HUDEP-2 (cell line): Measurements from ENCODE around the gene AQP11.
"Not testable (repeated sequence)": the region's sequence is repeated elsewhere in the genome, so short reads cannot be mapped to it uniquely, and the experiment has no call there.

Experiments
- DNase-seq, 76 experiments: peaks; one replicate each; lab custom pipeline; 2025; ENCODE audit not compliant: unreplicated experiment in 76 of 76; lab: John Stamatoyannopoulos, UW

AQP11 gene, protein sequence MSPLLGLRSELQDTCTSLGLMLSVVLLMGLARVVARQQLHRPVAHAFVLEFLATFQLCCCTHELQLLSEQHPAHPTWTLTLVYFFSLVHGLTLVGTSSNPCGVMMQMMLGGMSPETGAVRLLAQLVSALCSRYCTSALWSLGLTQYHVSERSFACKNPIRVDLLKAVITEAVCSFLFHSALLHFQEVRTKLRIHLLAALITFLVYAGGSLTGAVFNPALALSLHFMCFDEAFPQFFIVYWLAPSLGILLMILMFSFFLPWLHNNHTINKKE

DNA sequence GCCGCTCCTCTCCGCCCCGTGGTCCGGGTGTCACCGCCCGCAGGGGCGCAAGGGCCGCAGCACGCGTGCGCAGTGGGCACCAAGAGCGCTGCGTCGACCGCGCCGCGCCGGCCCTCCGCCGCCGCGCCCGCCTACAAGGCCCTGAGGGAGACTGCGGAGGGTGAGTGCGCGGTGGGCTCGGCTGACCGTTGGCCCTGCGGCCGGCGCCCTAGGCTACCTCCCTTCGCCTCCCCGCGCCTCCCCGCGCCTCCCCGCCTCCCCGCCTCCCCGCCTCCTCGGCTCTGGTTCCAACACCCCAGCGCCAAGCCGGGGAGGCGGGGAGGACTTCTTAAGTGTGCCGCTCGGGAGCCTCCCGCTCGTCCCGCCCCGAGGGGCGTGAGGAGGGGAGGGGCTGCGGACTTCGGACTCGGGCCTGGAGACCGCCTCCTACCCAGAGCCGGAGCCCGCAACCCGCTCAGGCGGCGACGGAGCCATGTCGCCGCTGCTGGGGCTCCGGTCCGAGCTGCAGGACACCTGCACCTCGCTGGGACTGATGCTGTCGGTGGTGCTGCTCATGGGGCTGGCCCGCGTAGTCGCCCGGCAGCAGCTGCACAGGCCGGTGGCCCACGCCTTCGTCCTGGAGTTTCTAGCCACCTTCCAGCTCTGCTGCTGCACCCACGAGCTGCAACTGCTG, at the start of gene AQP11:
TSS of gene AQP11 (plus strand) at position 433 of the 673 bp plus-strand sequence. CDS start at position 473, 40 bp downstream.
- peak in 72 of 76 experiments; percentile 19 to 84 (median 68) for DNase-seq

DNA sequence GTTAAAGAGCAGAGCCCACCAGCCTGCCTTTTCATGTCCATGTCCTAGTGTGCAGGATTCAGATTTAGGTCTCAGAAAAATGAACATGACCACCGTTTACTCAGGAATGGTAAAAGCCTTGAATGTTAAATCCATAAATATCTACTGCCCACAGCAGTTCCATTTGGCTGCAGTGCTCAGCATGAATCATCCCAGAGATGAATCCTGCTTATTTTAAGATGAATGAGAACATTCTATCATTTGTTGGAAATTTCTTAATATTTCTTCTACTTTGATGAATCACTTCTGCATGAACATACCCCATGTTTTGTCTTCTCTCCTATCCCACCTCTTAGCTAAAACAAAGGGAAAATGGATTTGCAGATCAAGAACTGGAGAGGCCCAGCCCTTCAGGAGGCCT, 47.5 kb upstream of the AQP11 start:
- DNase-seq: no peak

DNA sequence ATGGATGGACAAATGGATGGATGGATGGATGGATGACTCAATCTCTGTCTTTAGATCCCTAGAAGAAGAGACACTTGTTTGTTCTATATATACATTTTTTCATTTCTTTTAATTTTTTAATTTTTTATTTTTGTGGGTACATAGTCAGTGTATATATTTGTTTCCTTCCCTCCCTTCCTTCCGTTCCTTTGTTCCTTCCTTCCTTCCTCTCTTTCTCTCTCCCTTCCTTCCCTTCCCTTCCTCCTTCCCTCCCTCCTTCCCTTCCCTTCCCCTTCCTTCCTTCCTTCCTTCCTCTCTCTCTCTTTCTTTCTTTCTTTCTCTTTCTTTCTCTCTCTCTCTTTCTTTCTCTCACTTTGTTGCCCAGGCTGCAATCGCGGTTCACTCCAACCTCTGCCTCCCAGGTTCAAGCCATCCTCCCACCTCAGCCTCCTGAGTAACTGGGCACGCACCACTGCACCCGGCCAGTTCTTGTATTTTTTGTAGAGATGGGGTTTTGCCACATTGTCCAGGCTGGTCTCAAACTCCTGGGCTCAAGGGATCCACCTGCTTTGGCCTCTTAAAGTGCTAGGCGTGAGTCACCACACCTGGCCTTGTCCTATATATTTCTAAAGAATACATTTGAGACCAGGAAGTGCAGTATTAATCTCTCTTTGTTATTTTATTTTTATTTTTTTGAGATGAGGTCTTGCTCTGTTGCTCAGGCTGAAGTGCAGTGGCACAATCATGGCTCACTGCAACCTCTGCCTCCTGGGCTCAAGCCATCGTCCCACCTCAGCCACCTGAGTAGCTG, 42.5 kb upstream of the AQP11 start:
- DNase-seq: no peak

DNA sequence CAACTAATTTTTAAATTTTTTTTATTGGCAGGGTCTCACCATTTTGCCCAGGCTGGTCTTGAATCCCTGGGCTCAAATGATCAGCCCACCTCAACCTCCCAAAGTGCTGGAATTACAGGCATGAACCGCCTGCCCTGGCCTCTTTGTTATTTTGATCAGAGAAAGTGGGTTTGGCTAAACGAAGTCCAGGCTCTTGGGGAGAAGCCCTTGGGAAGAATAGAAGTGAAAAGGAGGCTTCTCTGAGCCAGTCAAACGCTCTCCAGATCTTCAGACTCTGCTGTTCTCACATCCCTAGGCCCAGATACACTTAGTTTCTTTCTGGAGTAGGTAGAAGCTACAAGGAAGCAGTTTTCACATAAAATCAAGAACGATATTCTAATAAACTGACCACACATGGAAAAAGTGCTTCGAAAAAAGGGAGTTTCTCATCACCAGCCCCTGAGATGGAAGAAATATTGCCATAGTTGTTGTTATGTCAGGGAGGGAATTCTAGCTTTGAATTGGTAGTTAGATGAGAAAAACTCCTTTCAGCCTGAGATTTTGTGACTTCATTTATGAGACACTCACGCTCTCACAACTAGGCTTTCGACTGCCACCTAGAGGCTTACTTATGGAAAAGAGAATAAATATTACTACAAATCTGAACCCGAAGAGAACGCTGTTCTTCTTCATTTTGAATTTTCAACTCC, 41.7 kb upstream of the AQP11 start:
- peak in 32 of 76 experiments; percentile 7 to 69 (median 32) for DNase-seq

DNA sequence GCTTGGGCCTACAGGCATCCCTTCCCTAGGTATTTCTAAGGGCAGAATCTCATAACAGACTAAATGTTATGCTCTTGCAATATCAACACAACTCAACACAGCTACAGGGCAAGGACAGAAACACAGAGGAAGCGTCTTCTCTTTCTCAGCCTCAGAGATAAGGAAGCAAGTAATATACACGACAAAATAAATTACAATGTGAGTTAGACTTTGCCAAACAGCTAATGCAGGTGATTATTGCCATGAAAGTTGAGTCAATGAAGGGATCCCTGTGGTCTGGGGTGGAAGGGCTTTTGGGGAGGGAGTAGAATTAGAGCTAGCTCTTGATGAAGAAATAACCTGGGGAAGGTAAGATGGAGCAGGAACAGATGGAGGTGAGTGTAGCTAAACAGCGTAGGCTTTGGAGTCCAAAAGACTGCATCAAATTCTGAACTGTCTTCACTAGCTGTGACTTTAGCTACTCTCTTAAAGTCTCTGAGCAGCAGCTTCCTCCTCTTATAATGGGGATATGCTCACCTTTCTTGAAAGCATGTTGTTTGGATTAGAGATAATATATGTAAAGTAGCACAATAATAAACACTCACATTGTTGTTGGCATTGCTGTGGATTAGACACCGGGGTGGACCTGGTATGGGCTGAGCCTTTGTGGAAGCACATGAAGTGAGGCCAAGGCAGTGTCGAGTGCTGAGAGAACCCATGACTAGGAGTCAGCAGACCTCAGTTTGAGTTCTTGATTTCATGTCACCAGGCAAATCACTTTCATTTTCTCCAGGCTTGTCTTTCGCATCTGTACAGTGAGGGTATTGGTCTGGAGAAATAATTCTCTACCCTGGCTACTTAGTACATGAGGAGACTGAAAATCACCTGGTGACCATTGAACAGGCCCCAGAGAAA, 41.0 kb upstream of the AQP11 start:
- DNase-seq: no peak

DNA sequence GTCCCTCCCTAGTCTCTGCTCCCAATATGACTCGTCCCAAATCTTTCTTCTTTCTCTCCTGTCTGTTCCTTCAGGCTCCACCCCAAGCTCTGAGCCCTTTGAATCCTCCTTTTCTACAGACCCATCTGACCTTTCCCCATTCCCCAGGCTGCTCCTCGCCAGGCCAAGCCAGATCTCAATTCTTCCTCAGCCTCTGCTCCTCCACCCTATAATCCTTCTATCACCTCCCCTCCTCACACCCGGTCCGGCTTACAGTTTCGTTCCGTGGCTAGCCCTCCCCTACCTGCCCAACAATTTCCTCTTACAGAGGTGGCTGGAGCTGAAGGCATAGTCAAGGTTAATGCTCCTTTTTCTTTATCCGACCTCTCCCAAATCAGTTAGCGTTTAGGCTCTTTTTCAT, 38.3 kb upstream of the AQP11 start:
- not testable (repeated sequence) for DNase-seq

DNA sequence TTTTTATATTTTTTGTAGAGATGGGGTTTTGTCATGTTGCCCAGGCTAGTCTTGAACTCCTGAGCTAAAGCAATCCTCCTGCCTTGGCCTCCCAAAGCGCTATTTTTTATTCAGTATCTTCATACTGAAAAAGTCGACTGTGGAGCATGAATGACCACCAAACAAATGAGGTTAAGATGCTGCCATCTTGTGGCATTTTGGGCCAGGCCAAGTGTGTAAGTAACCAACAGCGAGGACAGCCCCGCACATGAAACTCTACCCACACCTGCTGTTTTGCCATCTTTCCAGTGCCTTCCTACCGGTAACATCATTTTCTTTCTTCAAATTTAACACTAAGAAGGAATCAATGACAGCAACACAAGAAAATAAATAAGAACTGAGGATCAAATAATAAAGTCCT, 32.2 kb upstream of the AQP11 start:
- peak in 15 of 76 experiments; percentile 2 to 22 (median 7) for DNase-seq

DNA sequence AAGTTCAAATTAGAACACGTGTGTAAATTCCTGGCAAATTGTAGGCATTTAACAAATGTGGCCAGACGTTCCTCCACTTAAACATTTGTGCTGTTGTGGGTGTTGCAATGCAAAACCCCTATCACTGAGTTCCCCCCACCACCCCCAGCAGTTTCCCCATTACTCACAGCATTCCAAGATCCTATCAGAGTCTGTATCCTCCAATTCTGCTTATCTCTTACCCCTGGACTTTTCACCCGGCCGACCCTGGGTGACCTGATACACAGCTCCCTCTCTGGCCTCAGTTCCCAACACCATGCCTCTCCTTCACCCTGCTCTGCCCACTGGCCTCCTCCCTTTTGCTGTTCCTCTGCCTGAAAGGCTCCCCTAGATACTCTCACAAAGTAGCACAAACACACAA, 31.4 kb upstream of the AQP11 start:
- DNase-seq: peak in 1 of 76 experiments; percentile 13

DNA sequence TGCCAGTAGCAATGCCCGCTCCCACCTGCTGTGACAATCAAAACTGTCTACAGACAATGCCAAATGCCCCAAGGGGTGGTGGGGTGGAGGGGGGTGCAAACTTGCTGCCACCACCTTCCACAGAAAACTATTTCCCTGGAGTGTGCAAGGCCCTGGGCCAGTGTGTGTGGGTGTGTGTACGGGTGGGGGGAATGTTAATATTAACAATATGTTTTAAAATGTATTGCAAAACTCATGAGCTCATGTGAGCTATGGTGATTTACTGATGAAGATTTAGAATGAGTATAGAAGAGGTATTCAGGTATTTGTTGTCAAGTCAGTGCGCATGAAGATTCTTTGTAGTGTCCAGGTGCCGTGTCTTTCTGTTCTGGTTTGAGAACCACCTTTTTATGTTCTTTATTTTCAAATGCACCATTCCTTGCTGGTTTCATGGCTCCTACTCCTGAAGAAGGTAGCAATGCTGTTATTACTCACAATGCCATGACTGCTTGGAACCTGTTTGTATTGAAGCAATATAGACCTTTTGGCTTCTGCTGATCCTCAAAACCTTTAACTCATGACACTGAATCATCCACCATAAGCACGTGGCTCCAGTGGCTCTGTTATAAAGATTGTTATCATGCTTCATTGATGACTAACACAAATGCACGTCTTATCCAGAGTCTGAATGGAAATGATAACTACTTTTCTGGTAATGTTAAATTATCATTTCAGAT, 29.9 kb upstream of the AQP11 start:
- peak in 45 of 76 experiments; percentile 5 to 78 (median 40) for DNase-seq

DNA sequence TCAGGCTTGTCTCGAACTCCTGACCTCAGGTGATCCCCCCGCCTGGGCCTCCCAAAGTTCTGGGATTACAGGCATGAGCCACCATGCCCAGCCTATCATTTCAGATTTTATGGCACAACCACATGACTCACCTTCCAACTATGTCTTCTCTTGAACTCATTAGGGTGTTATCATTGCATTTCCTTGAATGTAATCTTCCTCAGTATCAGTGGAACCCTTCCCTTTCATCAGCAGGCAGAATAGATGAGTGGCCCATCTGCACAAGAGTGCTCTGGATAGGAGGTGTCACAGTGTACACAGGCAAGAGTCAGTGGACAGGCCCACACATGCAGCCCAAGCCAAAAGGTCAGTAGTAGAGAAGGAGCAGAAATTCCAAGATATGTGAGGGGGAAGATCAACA, 29.1 kb upstream of the AQP11 start:
- peak in 14 of 76 experiments; percentile 3 to 40 (median 18) for DNase-seq

DNA sequence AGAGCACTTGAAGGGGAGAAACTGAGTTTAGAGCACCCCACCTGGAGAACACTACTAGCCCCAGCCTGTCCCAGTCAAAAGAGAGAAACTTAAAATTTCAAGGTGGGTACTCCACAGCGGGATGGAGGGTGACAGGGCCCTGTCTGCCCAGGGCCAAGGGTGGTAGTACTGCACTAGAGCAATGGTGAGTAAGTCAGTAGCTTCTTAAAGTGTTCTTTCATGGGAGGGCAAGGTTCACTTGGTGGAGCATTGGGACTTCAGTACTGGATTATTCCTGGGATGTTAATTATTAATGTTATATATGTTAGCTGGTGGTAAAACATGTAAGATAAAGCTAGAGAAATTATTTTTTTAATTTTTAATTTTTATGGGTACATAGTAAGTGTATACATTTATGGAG, 28.5 kb upstream of the AQP11 start:
- DNase-seq: no peak

DNA sequence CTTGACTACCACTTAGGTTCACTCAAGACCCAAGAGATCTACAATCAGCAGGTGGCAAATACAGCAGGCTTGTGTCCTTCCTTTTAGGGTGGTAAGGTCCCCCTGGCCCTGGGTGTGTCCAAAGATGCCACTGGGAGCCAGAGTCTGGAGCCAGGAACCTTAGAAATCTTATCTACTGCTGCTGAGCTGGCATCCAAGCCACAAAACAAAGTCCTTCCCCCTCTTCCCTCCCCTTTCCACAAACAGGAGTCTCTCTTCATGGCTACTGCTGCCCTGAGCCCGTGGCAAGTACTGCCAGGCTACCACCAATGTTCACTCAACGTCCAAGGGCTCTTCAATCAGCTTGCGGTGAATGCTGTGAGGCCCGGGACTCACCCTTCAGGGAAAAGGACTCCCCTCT, 21.4 kb upstream of the AQP11 start:
- no peak for DNase-seq

DNA sequence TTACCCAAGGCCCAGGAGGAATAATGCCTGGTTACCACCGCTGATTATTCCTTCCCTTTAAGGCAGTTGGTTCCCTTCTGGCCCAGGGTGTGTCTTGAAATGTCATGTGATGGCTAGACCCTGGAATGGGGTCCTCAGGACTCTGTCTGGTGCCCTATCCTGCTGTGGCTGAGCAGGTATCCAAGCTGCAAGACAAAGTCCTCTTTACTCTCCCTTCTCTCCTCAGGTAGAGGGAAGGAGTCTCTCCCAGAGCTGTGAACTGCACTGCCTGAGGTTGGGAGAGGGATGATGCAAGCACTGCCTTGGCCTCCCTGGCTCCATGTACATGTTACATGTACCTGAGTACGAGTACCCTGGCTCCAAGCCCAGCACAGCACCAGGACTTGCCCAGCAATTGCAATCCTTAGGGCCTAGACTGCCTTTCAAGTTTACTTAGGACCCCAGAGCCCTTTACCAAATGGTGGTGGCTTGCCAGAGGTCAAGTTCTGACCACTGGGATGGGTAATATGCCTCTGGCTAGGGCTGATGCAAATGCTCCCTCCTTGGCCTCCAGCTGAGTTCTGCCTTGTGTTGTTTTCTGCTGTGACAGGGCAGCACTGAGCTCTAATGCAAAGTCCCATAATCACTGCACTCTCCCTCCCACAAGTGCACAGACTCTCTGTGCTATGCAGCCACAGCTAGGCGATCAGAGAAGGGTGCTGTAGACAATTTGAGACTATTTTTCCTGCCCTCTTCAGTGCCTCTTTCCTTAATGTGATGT, 20.7 kb upstream of the AQP11 start:
- DNase-seq: no peak

DNA sequence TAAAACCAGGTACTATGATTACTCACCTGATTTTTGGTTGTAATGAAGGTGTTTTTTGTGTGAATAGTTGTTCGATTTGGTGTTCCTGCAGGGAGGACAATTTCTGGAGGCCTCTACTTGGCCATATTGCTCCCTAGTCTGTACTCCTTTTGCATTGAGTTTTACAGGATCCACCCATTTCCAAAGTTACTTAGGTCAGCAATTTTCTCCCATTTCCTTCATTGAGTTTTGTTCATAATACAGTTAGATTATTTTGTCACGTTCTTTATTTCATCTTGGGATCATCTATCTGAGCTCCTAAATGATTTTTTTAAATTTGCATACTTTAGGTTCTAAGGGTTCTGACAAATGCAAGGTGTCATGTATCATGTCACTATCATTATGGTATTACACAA, 20.1 kb upstream of the AQP11 start:
- DNase-seq: no peak

DNA sequence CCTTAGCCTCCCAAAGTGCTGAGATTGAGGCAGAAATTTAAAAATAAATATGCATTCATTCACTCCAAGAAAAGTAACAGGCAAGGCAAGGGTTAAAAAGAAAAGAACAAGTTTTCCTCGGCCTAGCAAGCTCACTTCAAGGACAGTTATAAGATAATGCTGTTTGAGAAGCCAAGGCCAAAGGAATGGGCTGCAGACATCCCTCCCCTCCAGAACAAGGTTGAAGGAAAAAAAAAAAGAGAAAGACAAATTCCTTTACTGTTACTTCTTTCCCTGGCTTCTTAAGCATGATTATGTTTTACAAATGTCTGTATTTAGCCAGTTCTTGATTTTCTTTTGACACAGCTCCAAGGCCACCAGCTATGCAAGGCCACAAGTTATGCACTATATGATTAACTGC, 18.9 kb upstream of the AQP11 start:
- DNase-seq: not testable (repeated sequence)

DNA sequence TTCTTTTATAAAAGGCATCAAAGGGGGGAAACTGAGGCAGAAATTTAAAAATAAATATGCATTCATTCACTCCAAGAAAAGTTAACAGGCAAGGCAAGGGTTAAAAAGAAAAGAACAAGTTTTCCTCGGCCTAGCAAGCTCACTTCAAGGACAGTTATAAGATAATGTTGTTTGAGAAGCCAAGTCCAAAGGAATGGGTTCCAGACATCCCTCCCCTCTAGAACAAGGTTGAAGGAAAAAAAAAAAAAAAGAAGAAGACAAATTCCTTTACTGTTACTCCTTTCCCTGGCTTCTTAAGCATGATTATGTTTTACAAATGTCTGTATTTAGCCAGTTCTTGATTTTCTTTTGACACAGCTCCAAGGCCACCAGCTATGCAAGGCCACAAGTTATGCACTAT, 14.3 kb upstream of the AQP11 start:
- not testable (repeated sequence) for DNase-seq

DNA sequence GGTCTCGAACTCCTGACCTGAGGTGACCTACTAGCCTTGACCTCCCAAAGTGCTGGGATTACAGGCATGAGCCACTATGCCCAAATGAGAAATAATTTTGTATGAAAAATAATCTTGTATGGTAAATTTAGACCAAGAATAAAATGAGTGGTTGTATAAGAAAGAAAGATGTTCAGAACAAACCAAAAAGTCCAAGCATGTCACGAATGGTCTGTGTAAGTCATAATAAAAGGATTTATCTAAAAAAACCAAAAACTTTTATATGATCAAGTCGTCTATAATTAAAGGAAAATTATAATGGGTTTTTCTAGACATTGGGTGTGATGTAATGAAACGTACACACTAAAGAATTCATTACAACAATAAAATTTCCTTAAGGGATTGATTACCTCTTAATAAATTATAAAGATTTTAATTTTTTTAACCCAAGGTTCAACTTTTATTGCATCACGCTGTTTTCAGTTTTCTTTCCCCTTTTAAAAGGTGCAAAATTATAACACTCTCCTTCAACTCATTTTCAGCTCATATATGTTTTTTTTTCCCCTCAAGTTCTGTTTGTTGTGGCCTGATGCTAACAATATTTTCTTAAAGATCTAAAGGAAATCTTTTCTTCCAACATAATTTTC, 8.9 kb upstream of the AQP11 start:
- no peak for DNase-seq

DNA sequence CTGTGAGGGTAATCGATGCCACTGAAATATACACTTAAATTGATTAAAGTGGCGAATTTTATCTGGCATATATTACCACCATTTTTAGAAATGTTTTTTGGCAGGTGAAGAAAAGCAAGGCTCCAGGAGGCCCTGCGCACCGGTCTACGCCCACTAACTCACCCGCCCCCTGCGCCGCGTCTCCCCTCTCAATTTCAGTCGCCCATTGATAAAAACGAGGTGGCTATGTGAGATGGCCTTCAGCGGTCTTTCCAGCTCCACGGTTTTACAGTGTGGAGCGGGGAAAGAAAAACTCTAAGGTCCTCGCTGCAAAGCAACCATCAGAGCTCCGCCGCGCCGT, 602 bp upstream of the AQP11 start:
- no peak for DNase-seq
